Muscle of back (tissue), 13 donors: ENCODE data around the gene OCSTAMP. TPM values are rescaled to one million over a fixed set of nuclear protein-coding genes. Genes with fewer than 3 reads are reported as not detected.

Source experiments
- DNase-seq, 3 donors: peaks; one replicate each; pipeline versions ENCODE4 v3.0.0 to v3.0.0-alpha.2; 2013
- long read RNA-seq, 9 donors: transcript quantifications; one replicate each; lab custom pipeline, GENCODE V29; 2026
- polyA plus RNA-seq, 10 donors: library from polyadenylated mRNA; unstranded; fragments of 120-200 nt; gene quantifications; one replicate each; pipeline ENCODE4 v1.2.1, GENCODE V29; 2013; ENCODE audit not compliant: insufficient read length in 10 of 10

Gene OCSTAMP
- polyA plus RNA-seq = not detected
- long read RNA-seq, donor 1 = 0 reads
- long read RNA-seq, donor 2 = 0 reads
- long read RNA-seq, donor 3 = 0 reads
- long read RNA-seq, donor 4 = 0 reads
- long read RNA-seq, donor 5 = 0 reads
- long read RNA-seq, donor 6 = 0 reads
- long read RNA-seq, donor 7 = 0 reads
- long read RNA-seq, donor 8 = 0 reads
- long read RNA-seq, donor 9 = 0 reads

- no peak for DNase-seq
Observed at GRCh38 chr20:46550461-46550860, at the start of gene OCSTAMP. Gene OCSTAMP, minus strand, starts transcription at chr20:46550654. Its CDS starts 94 bp downstream, at chr20:46550560.

- DNase-seq = peak in 1 of 3 donors; percentile 26
Observed at GRCh38 chr20:46599227-46599987, 49.0 kb upstream of the OCSTAMP start.

GRCh38 chr20:46595933-46596332, 45.5 kb upstream of the OCSTAMP start:
- no peak for DNase-seq

- DNase-seq = no peak
Observed at GRCh38 chr20:46594725-46595124, 44.3 kb upstream of the OCSTAMP start.

- DNase-seq = no peak
Observed at GRCh38 chr20:46592580-46593362, 42.3 kb upstream of the OCSTAMP start.

- DNase-seq = no peak
Observed at GRCh38 chr20:46590443-46590842, 40.0 kb upstream of the OCSTAMP start.

- DNase-seq = no peak
Observed at GRCh38 chr20:46588532-46589511, 38.4 kb upstream of the OCSTAMP start.

GRCh38 chr20:46587986-46588385, 37.5 kb upstream of the OCSTAMP start:
- no peak for DNase-seq

- no peak for DNase-seq
Observed at GRCh38 chr20:46586724-46587123, 36.3 kb upstream of the OCSTAMP start.

GRCh38 chr20:46584508-46584907, 34.1 kb upstream of the OCSTAMP start:
- no peak for DNase-seq

- DNase-seq = no peak
Observed at GRCh38 chr20:46583411-46584214, 33.2 kb upstream of the OCSTAMP start.

GRCh38 chr20:46582648-46583047, 32.2 kb upstream of the OCSTAMP start:
- no peak for DNase-seq

GRCh38 chr20:46581391-46581790, 30.9 kb upstream of the OCSTAMP start:
- DNase-seq = no peak

GRCh38 chr20:46580613-46581205, 30.3 kb upstream of the OCSTAMP start:
- no peak for DNase-seq

GRCh38 chr20:46578745-46579144, 28.3 kb upstream of the OCSTAMP start:
- DNase-seq = no peak

GRCh38 chr20:46576774-46577395, 26.4 kb upstream of the OCSTAMP start:
- no peak for DNase-seq

- no peak for DNase-seq
Observed at GRCh38 chr20:46575937-46576461, 25.5 kb upstream of the OCSTAMP start.

GRCh38 chr20:46575394-46575793, 24.9 kb upstream of the OCSTAMP start:
- no peak for DNase-seq
